ENCODE data around the gene ELMOD3. TPM values are rescaled to one million over a fixed set of nuclear protein-coding genes. Genes with fewer than 3 reads are reported as not detected.

Gene ELMOD3
- total and polyA plus RNA-seq, 2 experiments from 2014 or later, result 15.3 to 23.8 TPM

DNA sequence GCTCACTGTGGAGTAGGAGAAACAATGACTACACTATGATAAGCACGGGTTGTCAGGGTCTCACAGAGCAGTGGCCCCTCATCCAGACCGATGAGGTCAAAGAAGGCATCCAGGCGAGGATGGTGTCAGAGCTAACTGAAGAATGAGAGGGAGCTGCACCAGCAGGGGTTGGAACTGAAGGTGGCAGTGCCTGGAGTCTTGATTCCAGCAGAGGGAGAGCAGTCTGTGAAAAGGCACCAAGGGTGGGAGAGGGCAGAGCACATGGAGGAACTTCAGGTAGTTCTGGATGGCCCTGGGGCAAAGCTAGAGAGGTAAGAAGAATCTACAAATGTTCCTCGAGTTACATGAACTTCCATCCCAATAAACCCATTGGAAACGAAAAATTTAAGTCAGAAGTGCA lies 12.6 kb downstream of the ELMOD3 start:
- Histone ChIP-seq H3K4me2 (ENCODE audit: unreplicated experiment) (no peak overlapping the region), H3K36me3 (ENCODE audit: low read depth) (no peaks in the 10 kb centered on the region; the same call in 1 of the 2 replicates), H2AFZ (no peak overlapping the region), H3K9me2 (ENCODE audit: insufficient read depth) (no peaks in the 10 kb centered on the region), H3K79me2 (ENCODE audit: insufficient read depth) (no peaks in the 10 kb centered on the region), H4K20me1 (ENCODE audit: insufficient read depth) (no peaks in the 10 kb centered on the region), H3K4me1 (ENCODE audit: insufficient read depth) (no peaks in the 10 kb centered on the region), H3K9ac (no peak overlapping the region), H3K9me3 (ENCODE audit: low read depth) (no peaks in the 10 kb centered on the region), H3K4me3 (no peak overlapping the region), H3F3A (ENCODE audit: insufficient read depth) (no peaks in the 10 kb centered on the region), H3K27ac (no peak overlapping the region), H3K27me3 (replicated peaks; ENCODE audit: insufficient read depth) (no peaks in the 10 kb centered on the region)
- DNase-seq, result no peak
- WGBS, 2 experiments (ENCODE audit: low coverage in 1 of 2, low lambda C conversion rate in 2 of 2, missing lambda C conversion rate in 2 of 2), result 83 to 89% methylated on average over 5 of the region's 5 CpGs
- no peak for TF ChIP-seq EZH2 (IDR thresholded peaks at IDR 0.05; ENCODE audit: insufficient read depth, poor library complexity, severe bottlenecking)
- TF ChIP-seq EZH2phosphoT487 (IDR thresholded peaks at IDR 0.05; ENCODE audit: insufficient read depth, low read depth), result no peak
- in situ Hi-C loops (cut with MboI), result no loop called here

DNA sequence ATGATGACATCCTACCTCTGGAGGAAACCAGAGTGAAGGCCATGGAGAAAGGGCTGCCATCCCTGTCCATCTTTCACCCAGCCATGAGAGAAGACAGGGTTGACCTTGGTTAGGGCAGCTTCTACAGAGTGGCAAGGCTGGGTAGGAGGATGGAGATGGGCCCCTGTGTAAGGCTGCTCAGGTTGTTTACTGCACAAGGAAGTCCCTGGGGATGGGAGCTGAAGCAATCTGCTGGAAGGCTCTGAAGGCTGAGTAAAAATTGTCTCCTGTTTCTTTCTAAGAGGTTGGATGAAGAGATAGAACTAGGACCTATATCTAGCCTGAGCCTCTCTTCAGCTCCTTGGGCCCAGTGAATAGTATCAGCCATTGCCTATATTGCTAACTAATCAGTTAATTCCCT lies 14.4 kb downstream of the ELMOD3 start:
- H3K9ac ChIP-seq, result no peak overlapping the region
- no peaks in the 10 kb centered on the region for H4K20me1 ChIP-seq (ENCODE audit: insufficient read depth)
- no peaks in the 10 kb centered on the region for H3K4me1 ChIP-seq (ENCODE audit: insufficient read depth)
- in situ Hi-C loops (cut with MboI), result no loop called here
- H3K4me2 ChIP-seq (ENCODE audit: unreplicated experiment), result no peak overlapping the region
- H3K79me2 ChIP-seq (ENCODE audit: insufficient read depth), result no peaks in the 10 kb centered on the region
- H3K36me3 ChIP-seq (ENCODE audit: low read depth), result no peaks in the 10 kb centered on the region
- TF ChIP-seq EZH2 (IDR thresholded peaks at IDR 0.05; ENCODE audit: insufficient read depth, poor library complexity, severe bottlenecking), result no peak
- TF ChIP-seq EZH2phosphoT487 (IDR thresholded peaks at IDR 0.05; ENCODE audit: insufficient read depth, low read depth), result no peak
- H2AFZ ChIP-seq, result no peak overlapping the region
- H3K9me2 ChIP-seq (ENCODE audit: insufficient read depth), result no peaks in the 10 kb centered on the region
- no peaks in the 10 kb centered on the region for H3K27me3 ChIP-seq (replicated peaks; ENCODE audit: insufficient read depth)
- no peaks in the 10 kb centered on the region for H3F3A ChIP-seq (ENCODE audit: insufficient read depth)
- H3K27ac ChIP-seq, result no peak overlapping the region
- DNase-seq, result no peak
- H3K9me3 ChIP-seq (ENCODE audit: low read depth), result no peaks in the 10 kb centered on the region
- no peak overlapping the region for H3K4me3 ChIP-seq

DNA sequence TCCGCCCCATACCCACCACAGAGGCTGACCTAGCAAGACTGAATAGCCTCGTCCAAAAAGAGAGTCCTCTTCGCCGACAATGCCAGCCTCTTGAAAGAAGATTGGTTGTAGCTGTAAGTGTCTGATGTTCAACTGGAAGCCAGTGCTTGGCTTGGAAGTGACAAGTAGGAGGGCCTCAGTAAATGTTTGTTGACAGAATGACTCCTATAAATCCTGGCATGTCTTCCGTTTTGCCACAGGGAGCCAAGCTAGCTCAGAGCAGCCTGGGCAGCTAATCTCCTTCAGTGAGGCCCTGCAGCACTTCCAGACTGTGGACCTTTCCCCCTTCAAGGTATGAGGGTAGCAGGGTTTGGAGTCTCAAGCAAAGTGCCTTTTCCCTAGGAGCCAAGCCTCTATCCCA lies 14.9 kb downstream of the ELMOD3 start:
- in situ Hi-C loops (cut with MboI), result no loop called here
- no peaks in the 10 kb centered on the region for H3K79me2 ChIP-seq (ENCODE audit: insufficient read depth)
- no peaks in the 10 kb centered on the region for H3K4me1 ChIP-seq (ENCODE audit: insufficient read depth)
- H3K4me2 ChIP-seq (ENCODE audit: unreplicated experiment), result no peak overlapping the region
- no peak overlapping the region for H3K27ac ChIP-seq
- H3K4me3 ChIP-seq, result no peak overlapping the region
- H3F3A ChIP-seq (ENCODE audit: insufficient read depth), result no peaks in the 10 kb centered on the region
- no peak for TF ChIP-seq EZH2phosphoT487 (IDR thresholded peaks at IDR 0.05; ENCODE audit: insufficient read depth, low read depth)
- TF ChIP-seq EZH2 (IDR thresholded peaks at IDR 0.05; ENCODE audit: insufficient read depth, poor library complexity, severe bottlenecking), result no peak
- no peak overlapping the region for H3K9ac ChIP-seq
- H3K36me3 ChIP-seq (ENCODE audit: low read depth), result no peaks in the 10 kb centered on the region
- H3K27me3 ChIP-seq (replicated peaks; ENCODE audit: insufficient read depth), result no peaks in the 10 kb centered on the region
- no peaks in the 10 kb centered on the region for H3K9me3 ChIP-seq (ENCODE audit: low read depth)
- 74% methylated on average over 5 of the region's 5 CpGs for WGBS, 2 experiments (ENCODE audit: low coverage in 1 of 2, low lambda C conversion rate in 2 of 2, missing lambda C conversion rate in 2 of 2)
- H2AFZ ChIP-seq, result no peak overlapping the region
- no peak for DNase-seq
- no peaks in the 10 kb centered on the region for H4K20me1 ChIP-seq (ENCODE audit: insufficient read depth)
- no peaks in the 10 kb centered on the region for H3K9me2 ChIP-seq (ENCODE audit: insufficient read depth)

DNA sequence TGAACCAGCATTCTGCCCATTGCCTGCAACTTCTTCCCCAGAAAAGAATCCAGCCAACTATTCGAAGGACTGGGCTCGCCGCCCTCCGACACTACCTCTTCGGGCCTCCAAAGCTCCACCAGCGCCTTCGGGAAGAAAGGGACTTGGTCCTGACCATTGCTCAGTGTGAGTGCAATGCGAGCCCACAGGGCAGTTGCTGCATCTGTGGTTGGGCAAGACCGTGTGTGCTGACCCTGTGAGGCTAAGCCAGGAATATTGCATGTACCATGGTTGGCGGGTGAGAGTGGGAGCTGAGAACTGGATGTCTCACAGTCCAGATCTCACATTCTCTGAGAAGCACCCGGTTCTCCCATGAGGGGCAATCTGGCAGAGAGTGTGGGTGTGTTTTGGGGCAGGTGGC lies 16.5 kb downstream of the ELMOD3 start:
- TF ChIP-seq EZH2phosphoT487 (IDR thresholded peaks at IDR 0.05; ENCODE audit: insufficient read depth, low read depth) (no peak), EZH2 (IDR thresholded peaks at IDR 0.05; ENCODE audit: insufficient read depth, poor library complexity, severe bottlenecking) (no peak)
- H4K20me1 ChIP-seq (ENCODE audit: insufficient read depth), result no peaks in the 10 kb centered on the region
- H3F3A ChIP-seq (ENCODE audit: insufficient read depth), result no peaks in the 10 kb centered on the region
- WGBS, 2 experiments (ENCODE audit: low coverage in 1 of 2, low lambda C conversion rate in 2 of 2, missing lambda C conversion rate in 2 of 2), result 93 to 98% methylated on average over 11 of the region's 11 CpGs
- no peaks in the 10 kb centered on the region for H3K9me2 ChIP-seq (ENCODE audit: insufficient read depth)
- no peaks in the 10 kb centered on the region for H3K36me3 ChIP-seq (ENCODE audit: low read depth)
- no peaks in the 10 kb centered on the region for H3K79me2 ChIP-seq (ENCODE audit: insufficient read depth)
- in situ Hi-C loops (cut with MboI), result no loop called here
- H3K4me1 ChIP-seq (ENCODE audit: insufficient read depth), result no peaks in the 10 kb centered on the region
- no peak overlapping the region for H3K27ac ChIP-seq
- H3K4me2 ChIP-seq (ENCODE audit: unreplicated experiment), result no peak overlapping the region
- H3K4me3 ChIP-seq, result no peak overlapping the region
- no peak overlapping the region for H2AFZ ChIP-seq
- DNase-seq, result no peak
- no peak overlapping the region for H3K9ac ChIP-seq
- no peaks in the 10 kb centered on the region for H3K9me3 ChIP-seq (ENCODE audit: low read depth)
- H3K27me3 ChIP-seq (replicated peaks; ENCODE audit: insufficient read depth), result no peaks in the 10 kb centered on the region

All from GM23248 (cell line).